ENCODE results near the gene HVCN1.

Gene HVCN1

DNA sequence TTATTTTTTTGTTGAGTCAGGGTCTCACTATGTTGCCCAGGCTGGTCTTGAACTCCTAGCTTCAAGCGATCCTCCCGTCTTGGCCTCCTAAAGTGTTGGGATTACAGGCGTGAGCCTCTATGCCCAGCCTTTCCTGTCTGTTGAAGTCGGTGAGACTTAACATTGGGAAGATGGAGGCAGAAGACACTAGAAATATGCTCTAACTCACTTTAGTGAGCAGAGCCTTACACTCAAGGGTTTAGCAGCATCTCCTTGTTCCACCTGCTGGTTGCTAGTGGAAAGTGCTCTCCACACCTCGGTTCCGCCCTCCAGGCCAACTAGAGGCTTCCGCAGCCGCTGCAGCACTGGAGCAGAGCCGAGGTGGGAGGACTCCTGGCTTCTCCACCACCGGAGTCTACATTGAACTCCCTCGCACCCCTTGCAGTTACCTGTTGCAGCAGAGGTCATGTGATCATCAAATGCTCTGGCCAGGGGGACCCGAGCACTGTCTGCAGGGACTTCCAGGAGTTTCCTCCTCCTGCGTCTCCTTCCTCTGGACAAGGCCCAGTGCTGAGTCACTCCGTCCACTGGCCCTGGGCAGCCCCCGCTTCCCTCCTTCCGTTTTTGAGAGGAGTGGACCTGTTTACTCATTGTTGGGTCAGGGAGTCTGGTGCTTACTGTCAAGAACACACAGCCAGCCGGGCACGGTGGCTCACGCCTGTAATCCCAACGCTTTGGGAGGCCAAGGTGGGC, 9.4 kb upstream of the HVCN1 start:
- DNase-seq = peak; percentile 86

DNA sequence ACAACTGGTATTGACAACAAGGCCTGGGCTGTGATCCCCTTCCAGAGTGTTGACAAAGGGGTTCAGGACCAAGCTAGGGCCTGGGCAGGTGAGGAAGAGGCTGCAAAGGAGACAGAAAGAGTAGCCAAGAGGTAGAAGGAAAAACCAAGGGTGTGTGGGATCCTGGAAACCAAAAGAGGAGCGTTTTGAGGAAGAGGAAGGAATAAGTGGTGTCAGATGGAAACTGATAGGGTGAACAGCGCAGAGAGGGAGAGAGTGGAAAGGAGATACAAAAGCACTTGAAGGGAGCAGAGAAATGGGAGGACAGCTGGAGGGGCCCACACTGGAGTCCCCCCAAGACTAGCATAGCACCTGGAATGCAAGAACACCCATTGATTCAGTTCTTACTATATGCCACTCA, 8.3 kb upstream of the HVCN1 start:
- DNase-seq = no peak

GRCh38 chr12:110696283-110696682, 7.4 kb upstream of the HVCN1 start:
- no peak for DNase-seq

DNA sequence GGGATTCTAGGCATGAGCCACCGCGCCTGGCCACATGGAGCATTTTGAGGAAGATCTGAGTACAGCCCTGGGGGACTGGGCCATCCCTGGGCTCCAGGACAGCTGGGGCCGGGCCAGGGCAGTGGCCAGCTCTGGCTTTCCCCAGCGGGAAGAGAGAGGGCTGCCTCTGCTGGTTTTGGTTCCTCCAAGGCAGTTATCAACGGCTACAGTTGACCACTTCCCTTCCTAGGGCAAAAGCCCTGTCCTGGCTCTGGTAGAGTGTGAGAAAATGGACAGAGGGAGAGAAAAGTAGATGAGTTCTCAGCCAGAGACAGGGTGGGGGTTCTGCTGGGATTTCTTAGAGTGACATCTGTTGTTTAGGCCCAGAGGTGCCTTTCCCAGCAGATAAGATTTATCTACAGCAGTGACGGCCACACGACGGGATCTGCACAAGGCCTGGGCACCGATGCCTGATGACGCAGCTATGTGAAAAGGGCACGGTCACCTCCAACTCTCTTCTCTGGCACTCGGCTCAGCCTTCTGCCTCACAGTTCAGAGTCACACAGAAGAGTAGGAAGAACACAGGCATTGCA, 5.5 kb upstream of the HVCN1 start:
- DNase-seq = no peak

DNA sequence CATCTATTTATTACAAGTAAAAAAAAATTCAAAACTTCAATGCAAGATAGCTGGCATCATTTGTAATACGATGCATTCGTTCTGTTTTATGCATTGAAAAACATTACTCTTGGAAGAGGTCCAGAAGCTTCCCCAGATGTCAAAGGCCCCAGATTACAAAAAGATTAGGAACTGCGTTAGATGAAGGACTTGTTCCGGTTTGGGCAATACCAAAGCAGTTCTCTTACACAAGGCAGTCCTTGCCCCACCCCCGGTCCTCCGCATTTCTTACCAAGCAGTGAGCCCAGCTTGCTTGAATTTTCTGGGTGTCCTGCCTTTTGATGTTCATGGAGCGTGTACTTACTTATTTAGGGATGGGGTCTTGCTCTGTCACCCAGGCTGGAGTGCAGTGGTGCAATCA, 4.8 kb upstream of the HVCN1 start:
- no peak for DNase-seq

DNA sequence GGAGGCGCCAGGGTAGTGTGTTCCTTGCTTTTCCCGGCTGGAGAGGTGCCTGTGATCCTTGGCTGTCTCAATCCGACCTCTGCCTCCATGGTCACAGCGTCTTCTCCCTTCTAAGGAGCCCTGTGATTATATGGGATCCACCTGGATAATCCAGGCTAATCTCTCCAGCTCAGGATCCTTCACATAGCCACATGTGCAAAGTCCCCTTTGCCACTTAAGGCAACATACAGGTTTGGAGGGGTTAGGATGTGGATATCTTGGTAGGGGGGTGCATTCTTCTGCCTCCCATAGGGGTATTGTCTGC, 1.2 kb upstream of the HVCN1 start:
- no peak for DNase-seq

DNA sequence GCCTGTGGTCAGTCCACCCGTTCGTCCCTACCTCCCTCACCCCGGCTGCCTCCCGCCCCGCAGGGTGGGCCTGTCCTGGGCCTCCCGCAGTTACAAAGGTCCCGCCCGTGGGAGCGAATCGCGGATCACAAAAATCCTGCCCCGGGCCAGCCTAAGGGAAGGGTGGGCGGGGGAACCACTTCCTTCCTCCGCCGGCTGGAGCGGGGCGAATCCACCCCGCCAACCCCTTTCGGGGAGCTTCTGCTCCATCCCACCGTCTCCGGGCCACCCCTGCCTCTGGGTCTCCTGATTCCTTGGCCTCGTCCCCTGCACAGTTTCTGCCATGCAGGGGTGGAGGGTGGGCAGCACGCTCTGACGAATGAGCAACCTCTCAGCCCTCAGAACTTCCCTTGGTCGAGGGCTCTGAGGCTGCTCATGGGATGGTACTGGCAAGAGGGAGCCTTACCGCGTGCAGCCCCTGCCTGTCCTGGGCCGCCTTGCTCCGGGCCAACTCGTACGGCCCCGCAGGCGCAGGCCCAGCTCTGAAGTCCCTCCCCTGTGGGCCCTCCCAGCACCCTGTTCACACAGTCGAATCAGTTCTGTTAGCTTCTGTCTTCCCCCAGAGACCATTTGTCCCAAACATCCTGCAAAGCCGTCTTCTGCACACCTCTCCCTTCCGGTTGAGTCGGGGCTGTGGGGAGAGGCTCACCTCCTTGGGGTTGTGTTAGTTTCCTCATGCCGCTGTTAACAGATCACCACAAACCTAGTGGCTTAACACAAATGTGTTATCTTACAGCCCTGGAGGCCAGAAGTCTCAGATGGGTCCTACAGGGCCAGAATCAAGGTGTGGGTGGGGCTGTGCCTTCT, 589 bp upstream of the HVCN1 start:
- peak; percentile 57 for DNase-seq

DNA sequence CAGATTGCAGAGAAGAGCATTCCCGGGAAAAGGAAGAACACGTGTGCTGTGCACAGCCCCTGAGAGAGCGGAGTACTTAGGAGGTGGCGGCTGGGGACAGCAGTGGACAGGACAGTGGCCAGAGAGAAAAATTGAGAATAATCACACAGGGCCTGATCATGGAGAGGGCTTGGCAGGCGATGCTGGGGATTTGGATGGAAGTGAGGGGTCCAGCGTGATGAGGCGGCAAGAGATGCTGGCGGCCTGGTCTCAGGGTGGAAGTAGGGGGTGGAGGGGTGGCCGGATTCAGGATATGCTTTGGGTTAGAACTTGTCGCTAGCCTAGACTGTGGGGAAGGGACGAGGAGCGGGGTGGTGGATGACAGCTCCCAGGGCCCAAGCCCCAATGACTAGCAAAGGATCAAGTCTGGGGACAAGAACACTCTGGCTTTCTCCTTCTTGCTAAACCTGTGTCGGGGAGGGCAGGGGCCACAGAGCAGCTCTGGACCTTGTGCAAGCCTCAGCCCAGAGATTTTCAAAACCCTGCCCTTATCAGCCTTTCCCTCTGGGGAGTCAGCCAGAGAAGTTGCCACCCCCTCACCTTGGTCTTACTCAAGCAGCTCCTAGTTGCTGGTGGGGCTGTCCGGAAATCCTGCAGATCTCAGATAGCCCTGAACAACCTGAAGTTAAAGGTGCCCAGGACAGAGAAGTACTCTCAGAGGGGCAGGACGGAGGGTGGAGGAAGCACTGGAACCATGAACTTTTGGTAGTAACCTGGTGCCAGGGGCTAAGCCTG, 1.3 kb downstream of the HVCN1 start:
- DNase-seq = peak; percentile 4

DNA sequence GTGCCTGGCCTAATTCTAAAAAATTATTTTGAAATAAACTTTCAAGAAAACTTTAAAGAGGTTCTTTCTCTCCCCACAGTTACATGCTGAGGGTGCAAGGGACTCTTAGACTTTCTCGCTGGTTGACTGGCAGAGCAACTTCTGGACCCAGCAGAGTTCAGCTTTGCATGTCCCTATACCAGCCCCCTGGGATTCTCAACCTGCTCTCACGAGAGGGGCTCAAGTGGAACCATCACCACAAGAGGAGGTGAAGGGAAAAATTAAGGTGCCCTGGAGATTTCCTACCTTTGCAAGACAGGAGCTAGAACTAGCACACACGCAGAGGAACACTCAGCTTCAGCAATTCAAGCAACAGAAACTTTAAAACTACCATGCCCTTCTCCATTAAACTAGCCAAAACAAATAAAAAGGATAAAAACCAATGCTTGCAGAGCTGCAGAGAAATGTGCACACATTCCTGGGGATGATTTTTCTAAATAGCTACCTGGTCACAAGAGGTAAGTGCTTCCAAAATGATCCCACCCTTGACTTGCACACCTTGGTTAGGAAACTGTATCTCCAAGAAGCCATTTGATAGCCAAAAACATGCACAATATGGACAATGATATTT, 2.5 kb downstream of the HVCN1 start:
- DNase-seq = no peak

- no peak for DNase-seq
Observed at GRCh38 chr12:110684312-110684836, 4.5 kb downstream of the HVCN1 start.

- no peak for DNase-seq
Observed at GRCh38 chr12:110683888-110684287, 5.0 kb downstream of the HVCN1 start.

- DNase-seq = no peak
Observed at GRCh38 chr12:110680032-110680431, 8.9 kb downstream of the HVCN1 start.

GRCh38 chr12:110679201-110679600, 9.7 kb downstream of the HVCN1 start:
- DNase-seq = no peak

GRCh38 chr12:110677982-110678381, 10.9 kb downstream of the HVCN1 start:
- DNase-seq = no peak

GRCh38 chr12:110677206-110677911, 11.6 kb downstream of the HVCN1 start:
- peak; percentile 13 for DNase-seq

DNA sequence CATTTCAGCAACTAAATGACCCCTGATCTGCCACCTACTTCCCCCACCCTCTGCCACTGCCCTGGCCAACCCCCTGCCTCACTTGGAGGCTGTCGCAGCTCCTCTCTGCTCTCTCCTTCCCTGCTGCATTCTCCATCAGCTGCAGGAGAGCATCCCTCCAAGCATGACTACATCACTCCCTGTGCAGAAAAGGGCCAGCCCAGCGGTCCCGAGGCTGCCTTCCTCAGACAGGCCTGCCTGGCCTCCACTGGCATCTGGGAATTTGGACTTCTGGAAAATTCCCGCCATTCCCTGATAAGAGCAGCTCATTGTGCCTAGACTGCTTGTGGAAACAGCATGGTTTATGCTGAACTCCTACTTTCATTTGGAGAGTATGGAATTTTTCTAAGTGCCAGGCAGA, 12.7 kb downstream of the HVCN1 start:
- DNase-seq = no peak

GRCh38 chr12:110670161-110670701, 18.7 kb downstream of the HVCN1 start:
- peak; percentile 31 for DNase-seq

DNA sequence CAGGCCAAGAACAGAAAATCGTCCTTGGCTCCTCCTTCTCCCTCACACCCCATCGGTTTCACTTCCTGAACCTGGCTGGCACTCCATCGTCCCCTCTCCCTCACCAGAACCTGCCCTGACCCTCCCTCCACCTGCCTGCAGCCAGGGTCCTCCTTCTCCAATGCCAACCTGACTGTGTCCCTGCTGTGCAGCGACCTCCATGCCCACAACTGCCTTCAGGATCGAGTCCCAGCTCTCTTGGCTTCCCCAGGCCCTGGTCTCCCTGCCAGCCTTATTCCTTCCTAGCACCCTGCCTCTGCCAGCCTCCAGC, 19.8 kb downstream of the HVCN1 start:
- no peak for DNase-seq

GRCh38 chr12:110668480-110669192, 20.3 kb downstream of the HVCN1 start:
- no peak for DNase-seq

- no peak for DNase-seq
Observed at GRCh38 chr12:110667671-110668070, 21.2 kb downstream of the HVCN1 start.

GRCh38 chr12:110666892-110667291, 22.0 kb downstream of the HVCN1 start:
- DNase-seq = no peak

Data from CD4-positive, alpha-beta T cell treated with Interleukin-17A for 1 hour (primary cell).